DND-41 (cell line): Measurements from ENCODE around the gene RUNX1.

Source experiments
- ATAC-seq: fragments of 200-7000 bp; cut with Tn5 transposase; 3 replicates; pipeline ENCODE4 v1.9.1; 2021; ENCODE audit warnings: low read depth; ENCODE audit not compliant: insufficient read depth
- DNase-seq: peaks from one replicate; pipeline ENCODE4 v3.0.0-alpha.2; 2020
- H2AFZ ChIP-seq: 2 replicates; pipeline ENCODE4 v1.6.0; 2012; ENCODE audit warnings: low read depth, low read length
- H3K27ac ChIP-seq: 2 replicates; pipeline ENCODE4 v1.5.1; 2012; ENCODE audit warnings: low read length, inconsistent platforms
- H3K27me3 ChIP-seq: fragments of 200-600 bp; sonication (generic); 2 replicates; pipeline ENCODE4 v1.6.0; 2012; ENCODE audit warnings: low read length, mild to moderate bottlenecking, inconsistent platforms; ENCODE audit not compliant: insufficient read depth, poor library complexity
- H3K36me3 ChIP-seq: 2 replicates; pipeline ENCODE4 v1.5.1; 2012; ENCODE audit warnings: low read length, inconsistent platforms; ENCODE audit not compliant: insufficient read depth
- H3K4me1 ChIP-seq: 2 replicates; pipeline ENCODE4 v1.5.1; 2012; ENCODE audit warnings: mild to moderate bottlenecking, low read length; ENCODE audit not compliant: insufficient read depth
- H3K4me2 ChIP-seq: 2 replicates; pipeline ENCODE4 v1.6.0; 2012; ENCODE audit warnings: mild to moderate bottlenecking, moderate library complexity, low read length, inconsistent platforms; ENCODE audit not compliant: insufficient read depth
- H3K4me3 ChIP-seq, 2 experiments: fragments of 200-600 bp in 1 of 2; shearing (Covaris generic) in 1 of 2; 2 replicates each; pipeline ENCODE4 v1.5.1; 2012 to 2016; ENCODE audit warnings: inconsistent platforms in 2 of 2, low read length in 2 of 2, mild to moderate bottlenecking in 2 of 2, low read depth in 1 of 2, moderate library complexity in 1 of 2
- H3K79me2 ChIP-seq: 2 replicates; pipeline ENCODE4 v1.6.0; 2012; ENCODE audit warnings: low read length, inconsistent platforms; ENCODE audit not compliant: insufficient read depth
- H3K9ac ChIP-seq: 2 replicates; pipeline ENCODE4 v1.6.0; 2012; ENCODE audit warnings: low read depth, mild to moderate bottlenecking, inconsistent platforms, low read length, moderate library complexity
- H3K9me3 ChIP-seq: 2 replicates; pipeline ENCODE4 v1.5.1; 2012; ENCODE audit warnings: low read length, moderate library complexity, mild to moderate bottlenecking, inconsistent platforms; ENCODE audit not compliant: insufficient read depth, severe bottlenecking
- H4K20me1 ChIP-seq: 2 replicates; pipeline ENCODE4 v1.6.0; 2012; ENCODE audit warnings: low read length; ENCODE audit not compliant: insufficient read depth
- CTCF ChIP-seq: IDR thresholded peaks from 2 replicates; pipeline ENCODE4 v1.5.1; 2012; ENCODE audit warnings: borderline replicate concordance, low read length, moderate library complexity, mild to moderate bottlenecking; ENCODE audit not compliant: poor library complexity, severe bottlenecking; ENCODE audit errors: extremely low read depth
- EZH2 ChIP-seq: IDR thresholded peaks from 3 replicates; pipeline ENCODE4 v1.6.1; 2012; ENCODE audit warnings: borderline replicate concordance, low read depth, mild to moderate bottlenecking, moderate library complexity, low read length, inconsistent platforms; ENCODE audit not compliant: severe bottlenecking

The RUNX1 gene

DNA sequence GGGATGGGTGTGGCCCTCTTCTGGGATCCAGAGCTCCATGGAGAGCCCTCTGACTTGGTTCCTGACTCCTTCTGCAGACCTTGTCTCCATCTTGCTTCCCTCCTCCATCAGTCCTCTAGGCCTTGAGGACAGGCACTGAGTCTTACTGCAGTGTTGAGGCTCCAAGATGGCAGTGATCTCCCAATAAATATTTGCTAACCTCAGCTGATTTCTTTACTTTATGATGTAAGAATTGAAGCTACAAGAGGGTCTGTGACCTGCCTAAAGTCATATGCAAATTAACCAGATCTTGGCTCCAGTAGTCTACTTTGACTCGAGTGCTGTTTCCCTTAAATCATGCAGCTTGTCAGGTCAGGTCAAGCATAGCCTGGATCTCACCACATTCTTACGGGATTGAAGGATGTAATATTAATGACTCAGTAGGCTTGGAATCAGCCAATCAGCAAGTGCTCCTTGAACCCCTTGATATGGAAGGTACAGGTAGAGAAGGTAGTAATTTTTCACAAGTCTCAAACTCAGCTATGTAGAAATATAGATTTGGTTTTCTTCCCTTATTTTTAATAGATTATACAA is 287.3 kb downstream of the RUNX1 start:
- H3K9me3 ChIP-seq, result no peaks in the 10 kb centered on the region
- H3K79me2 ChIP-seq, result no peaks in the 10 kb centered on the region
- H3K4me3 ChIP-seq, result no peak overlapping the region

DNA sequence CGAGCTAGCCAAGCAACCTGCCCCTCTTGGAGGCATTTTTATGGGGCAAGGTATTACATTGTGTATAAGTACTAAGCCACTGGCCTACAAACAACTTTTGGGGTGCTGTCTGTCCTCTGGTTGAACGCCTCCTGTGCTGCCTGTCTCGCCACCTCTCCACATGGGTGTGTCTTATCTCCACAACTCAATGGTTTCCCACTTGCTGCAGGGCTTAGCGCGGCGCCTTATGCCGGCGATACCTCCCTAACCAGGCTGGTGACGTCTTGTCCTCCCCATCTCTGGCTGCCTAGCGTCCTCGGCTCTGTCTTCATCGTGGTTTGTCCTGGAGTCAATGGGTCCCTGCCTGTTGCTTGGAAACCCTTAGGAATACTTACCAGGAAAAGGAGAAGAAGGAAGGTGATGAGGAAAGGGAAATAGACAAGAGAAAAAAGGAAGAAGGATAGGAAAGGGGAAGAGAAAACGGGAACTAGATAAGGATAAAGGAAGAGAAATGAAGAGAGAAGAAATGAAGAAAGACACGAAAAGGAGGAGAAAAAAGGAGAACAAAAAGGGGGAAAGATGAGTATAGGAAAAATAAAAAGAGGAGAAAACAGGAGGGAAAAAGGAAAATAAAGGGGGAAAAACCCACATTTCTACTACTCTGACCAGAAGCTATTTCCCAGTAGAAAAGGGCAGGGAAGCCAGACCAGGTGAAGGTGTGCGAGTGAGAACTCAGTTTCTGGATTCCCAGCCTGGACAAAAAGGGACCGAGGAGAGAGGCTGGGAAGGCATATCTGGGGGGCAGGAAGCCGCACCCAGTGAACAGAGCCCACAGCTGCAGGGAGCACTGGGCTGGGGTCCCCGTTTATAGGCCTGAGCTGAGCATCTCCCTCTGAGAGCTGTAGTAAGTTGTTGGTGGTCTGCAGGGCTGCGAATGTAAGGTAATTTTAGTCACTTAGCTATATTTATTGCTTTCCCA is 294.1 kb downstream of the RUNX1 start:
- Histone ChIP-seq H4K20me1 (no peaks in the 10 kb centered on the region), H3K9ac (no peak overlapping the region), H2AFZ (no peak overlapping the region), H3K27ac (no peak overlapping the region), H3K4me1 (no peaks in the 10 kb centered on the region), H3K36me3 (no peaks in the 10 kb centered on the region), H3K4me3 (no peak overlapping the region), H3K79me2 (no peaks in the 10 kb centered on the region), H3K9me3 (no peaks in the 10 kb centered on the region), H3K27me3 (peaks cover 3% of the 10 kb centered on the region), H3K4me2 (no peak overlapping the region)
- no peak for DNase-seq
- ATAC-seq, result no peak
- TF ChIP-seq EZH2 (no peak), CTCF (no peak)

More for the DNA sequence above, 287.3 kb downstream of the RUNX1 start:
- Histone ChIP-seq H4K20me1 (no peaks in the 10 kb centered on the region), H3K4me2 (no peak overlapping the region), H2AFZ (no peak overlapping the region), H3K27ac (no peak overlapping the region), H3K4me1 (no peaks in the 10 kb centered on the region), H3K9ac (no peak overlapping the region), H3K27me3 (no peaks in the 10 kb centered on the region), H3K36me3 (no peaks in the 10 kb centered on the region)
- ATAC-seq (no peak), DNase-seq (no peak)
- TF ChIP-seq EZH2, result no peak
- no peak for TF ChIP-seq CTCF

GRCh38 chr21:34748862-34749261 is 300.2 kb downstream of the RUNX1 start:
- no peak overlapping the region for H3K4me2 ChIP-seq
- H3K9me3 ChIP-seq, result no peaks in the 10 kb centered on the region
- H3K27ac ChIP-seq, result no peak overlapping the region
- H4K20me1 ChIP-seq, result no peaks in the 10 kb centered on the region
- no peak for ATAC-seq
- H2AFZ ChIP-seq, result no peak overlapping the region
- H3K36me3 ChIP-seq, result no peaks in the 10 kb centered on the region
- TF ChIP-seq EZH2 (no peak), CTCF (no peak)
- no peak overlapping the region for H3K9ac ChIP-seq
- peaks cover 12% of the 10 kb centered on the region for H3K4me1 ChIP-seq
- no peaks in the 10 kb centered on the region for H3K79me2 ChIP-seq
- H3K4me3 ChIP-seq, result no peak overlapping the region
- no peaks in the 10 kb centered on the region for H3K27me3 ChIP-seq
- DNase-seq, result no peak
